Posterior cingulate gyrus (tissue), 11 donors: Measurements from ENCODE around the gene TSNAXIP1.
A peak's percentile ranks its signal among the peaks of the same experiment; 100 is the strongest.

Experiments
- DNase-seq, 10 donors: peaks; one replicate each; pipeline versions ENCODE4 v3.0.0 to v3.0.0-alpha.2; 2020 to 2021; ENCODE audit warnings: mixed read lengths in 3 of 10
- intact Hi-C: fragments of 100-400 bp; cut with DNase I; formaldehyde crosslinking; loops from one replicate; pipeline ENCODE4 v1.15.1; 2023

Gene TSNAXIP1

DNA sequence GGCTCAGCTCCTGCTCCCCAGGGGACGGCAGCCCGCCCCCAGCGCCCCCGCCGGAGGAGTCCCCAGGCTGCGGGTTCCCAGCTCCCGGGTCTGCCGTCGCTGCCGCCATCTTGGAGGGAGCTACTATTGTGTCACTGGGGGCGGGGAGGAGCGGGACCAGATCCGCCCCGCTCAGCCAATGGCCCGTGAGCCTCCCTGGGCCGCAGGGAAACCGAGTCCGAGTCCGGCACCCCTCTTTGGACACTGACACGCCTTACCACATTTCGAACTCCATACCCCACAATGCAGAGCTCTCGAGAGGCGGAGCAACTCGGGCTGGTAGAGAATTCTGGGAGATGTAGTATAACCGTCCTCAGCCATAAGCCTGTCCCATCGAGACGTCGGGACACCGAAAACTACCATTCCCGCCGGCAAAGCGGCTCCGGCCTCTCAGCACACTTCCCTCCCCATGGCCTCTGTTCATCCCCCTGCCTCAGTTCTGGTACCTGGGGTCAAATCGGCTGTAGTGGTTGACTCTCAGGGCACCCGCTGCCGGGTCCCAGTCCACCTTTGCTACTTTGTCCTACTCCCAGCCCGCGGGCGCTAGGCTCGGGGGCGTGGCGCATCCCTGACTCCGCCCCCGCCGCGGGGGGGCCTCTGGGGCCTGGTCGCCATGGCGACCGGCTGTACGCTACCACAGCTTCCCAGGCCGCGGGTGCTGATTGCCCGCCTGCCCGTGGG, at the start of gene TSNAXIP1, which contains the start of gene RANBP10:
TSS of gene TSNAXIP1 (plus strand) at position 462 of the 720 bp plus-strand sequence. CDS start 261 bp downstream, outside the sequence.
TSS of gene RANBP10 (minus strand) at position 133 of the 720 bp plus-strand sequence. CDS start at position 109, 24 bp downstream.
- intact Hi-C loops = loop anchor here (2.0 to 10.0 kb wide), 2 partner anchors 88 to 132 kb away; partner anchors contain the start of gene GFOD2
- peak; percentile 95 to 100 (median 98) for DNase-seq

GRCh38 chr16:67758006-67758405, 48.7 kb upstream of the TSNAXIP1 start:
- intact Hi-C loops = no loop called here
- peak in 1 of 10 donors; percentile 49 for DNase-seq

DNA sequence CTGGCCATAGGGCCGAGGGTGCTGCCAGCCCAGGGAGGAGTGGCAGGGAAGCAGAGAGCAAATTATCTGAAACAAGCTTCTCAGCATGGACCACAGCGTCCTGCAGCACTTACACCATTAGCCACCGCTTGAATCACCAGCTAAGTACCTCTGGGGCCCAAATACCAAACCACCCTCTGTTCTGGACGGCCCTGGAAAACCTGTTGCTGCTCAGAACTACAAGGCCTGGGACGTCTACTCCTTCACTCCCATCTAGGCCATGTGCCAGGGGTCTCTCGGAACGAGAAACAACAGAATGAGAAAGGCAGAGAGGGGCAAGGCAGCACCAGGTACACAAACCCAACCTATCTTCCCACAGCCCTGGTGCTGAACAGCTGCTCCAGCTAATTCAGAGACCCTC, 47.7 kb upstream of the TSNAXIP1 start:
- peak in 1 of 10 donors; percentile 22 for DNase-seq
- intact Hi-C loops = no loop called here

DNA sequence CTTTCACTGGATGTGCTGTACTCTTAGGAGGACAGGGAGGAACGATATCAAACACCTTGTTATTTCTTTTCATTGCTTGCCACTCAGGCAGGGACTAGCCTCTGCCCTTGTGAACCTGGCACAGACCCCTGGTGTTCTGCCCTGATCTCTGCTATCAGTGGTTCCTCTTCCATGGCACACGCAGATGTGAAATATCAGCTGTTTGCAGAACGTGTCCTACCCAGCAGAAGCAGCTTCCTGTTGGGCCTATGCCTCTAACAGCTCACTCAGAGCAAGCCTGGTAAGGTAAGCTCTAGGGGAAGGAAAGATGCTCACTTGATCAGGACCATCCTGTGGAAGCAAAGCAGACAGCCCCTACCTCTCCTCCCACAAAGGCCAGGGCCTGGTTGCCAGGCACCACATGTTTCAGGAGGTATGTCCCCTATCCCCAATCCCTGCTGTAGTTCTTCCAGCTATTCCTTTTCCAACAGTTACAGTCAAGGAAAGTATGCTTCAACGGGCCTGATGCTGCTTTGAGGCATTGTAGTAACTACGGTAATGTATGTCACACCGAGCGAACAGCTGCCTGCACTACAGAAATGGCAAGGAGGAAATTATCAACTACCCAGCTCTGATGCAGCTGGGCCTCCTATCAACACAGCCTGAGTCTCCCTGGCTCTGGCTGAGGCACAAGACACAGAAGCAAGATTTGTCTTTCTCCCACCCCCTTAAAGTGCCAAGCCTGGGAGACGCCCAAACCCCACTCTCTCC, 46.3 kb upstream of the TSNAXIP1 start:
- DNase-seq = peak in 3 of 10 donors; percentile 28 to 48 (median 29)
- intact Hi-C loops = no loop called here

DNA sequence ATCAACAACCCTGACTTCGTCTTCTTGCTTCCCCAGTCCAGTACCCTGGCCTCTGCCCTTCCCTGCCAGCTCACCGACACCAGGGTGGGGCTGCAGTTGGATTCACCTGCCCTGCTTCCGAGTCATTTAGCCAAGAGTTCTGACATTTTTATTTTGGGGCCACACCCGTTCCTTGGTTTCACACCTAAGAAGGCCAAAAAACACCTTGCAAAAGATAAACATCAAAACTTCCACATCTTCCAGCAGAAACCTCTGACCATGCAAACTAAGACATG, 45.8 kb upstream of the TSNAXIP1 start:
- intact Hi-C loops = no loop called here
- DNase-seq = peak in 1 of 10 donors; percentile 22

DNA sequence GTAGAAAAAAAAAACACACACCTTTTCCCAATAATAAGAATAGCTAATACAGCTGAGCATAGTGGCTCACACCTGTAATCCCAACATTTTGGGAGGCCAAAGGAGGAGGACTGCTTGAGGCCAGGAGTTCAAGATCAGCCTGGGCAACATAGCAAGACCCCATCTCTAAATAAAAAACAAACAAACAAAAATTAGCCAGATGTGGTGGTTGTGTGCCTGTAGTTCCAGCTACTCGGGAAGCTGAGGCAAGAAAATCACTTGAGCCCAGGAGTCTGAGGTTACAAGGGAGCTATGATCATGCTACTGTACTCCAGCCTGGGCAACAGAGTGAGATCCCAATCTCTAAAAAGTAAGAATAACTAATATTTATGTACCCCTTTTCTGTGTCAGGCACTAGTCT, 44.8 kb upstream of the TSNAXIP1 start:
- no peak for DNase-seq
- intact Hi-C loops = no loop called here

DNA sequence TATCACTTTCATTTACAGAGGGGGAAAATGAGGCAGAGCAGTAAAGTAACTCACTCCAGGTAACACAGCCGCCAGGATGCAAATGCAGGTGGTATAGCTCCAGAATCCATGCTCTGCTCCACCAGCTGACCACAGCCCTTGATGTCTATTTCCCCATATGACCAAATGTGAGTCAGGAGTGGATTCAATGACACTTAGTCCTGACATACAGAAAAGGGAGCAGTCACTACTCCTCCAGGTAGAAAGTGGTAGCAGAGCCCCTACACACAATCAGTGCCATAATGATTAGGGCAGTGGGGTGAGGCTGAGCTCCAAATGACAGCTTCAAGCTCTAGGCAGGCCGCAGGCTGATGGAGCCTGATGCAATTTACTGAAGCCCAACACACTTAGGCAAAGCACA, 44.3 kb upstream of the TSNAXIP1 start:
- intact Hi-C loops = no loop called here
- DNase-seq = peak in 1 of 10 donors; percentile 38

DNA sequence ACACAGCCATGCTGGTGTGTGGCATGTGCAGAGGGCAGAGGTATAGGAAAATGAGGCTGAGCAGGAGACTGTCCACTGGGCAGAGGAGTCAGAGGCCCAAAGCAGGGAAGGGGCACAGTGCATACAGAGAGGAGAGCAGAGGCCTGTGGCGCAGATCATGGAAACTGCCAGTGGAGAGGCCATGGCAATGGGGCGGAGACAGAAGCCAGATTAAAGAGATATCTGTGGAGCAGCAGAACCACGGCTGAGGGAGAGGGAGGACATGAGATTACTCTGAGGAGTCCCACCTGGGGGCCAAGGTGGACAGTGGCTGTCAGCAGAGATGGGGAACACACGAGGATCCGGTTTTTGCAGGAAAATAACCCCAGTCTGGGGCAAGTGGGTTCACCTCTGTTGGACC, 43.6 kb upstream of the TSNAXIP1 start:
- DNase-seq = peak in 1 of 10 donors; percentile 2
- intact Hi-C loops = no loop called here

DNA sequence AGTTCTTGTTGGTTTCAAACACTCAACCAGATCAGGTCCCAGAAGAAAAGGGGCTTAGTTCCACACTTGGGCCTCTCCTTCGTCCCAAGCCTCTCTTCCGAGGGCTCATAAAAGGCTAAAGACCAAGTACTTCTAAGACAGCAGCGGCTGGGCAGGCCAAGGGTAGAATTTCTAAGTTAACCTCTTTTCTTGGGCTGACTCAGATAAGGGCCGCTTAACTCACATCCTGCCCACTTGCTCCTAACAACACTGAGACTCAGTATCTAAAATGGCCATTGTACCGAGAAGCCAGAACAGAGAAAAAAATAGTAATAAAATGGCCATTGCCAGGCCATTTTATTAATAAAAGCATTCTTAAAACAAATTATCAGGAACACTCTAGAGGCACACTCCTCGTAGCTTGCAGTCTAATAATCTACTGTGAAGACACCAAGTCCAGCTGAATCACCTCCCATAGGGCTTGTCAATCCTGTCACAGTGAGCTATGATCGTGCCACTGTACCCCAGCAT, 42.5 kb upstream of the TSNAXIP1 start:
- peak in 1 of 10 donors; percentile 1 for DNase-seq
- intact Hi-C loops = no loop called here

- intact Hi-C loops = no loop called here
- peak in 2 of 10 donors; percentile 3 to 8 for DNase-seq
Measured at GRCh38 chr16:67766291-67766690, 40.4 kb upstream of the TSNAXIP1 start.

GRCh38 chr16:67767953-67768352, 38.7 kb upstream of the TSNAXIP1 start:
- peak in 2 of 10 donors; percentile 1 to 27 for DNase-seq
- intact Hi-C loops = no loop called here

GRCh38 chr16:67770346-67770991, 36.2 kb upstream of the TSNAXIP1 start:
- peak in 1 of 10 donors; percentile 12 for DNase-seq
- intact Hi-C loops = no loop called here

DNA sequence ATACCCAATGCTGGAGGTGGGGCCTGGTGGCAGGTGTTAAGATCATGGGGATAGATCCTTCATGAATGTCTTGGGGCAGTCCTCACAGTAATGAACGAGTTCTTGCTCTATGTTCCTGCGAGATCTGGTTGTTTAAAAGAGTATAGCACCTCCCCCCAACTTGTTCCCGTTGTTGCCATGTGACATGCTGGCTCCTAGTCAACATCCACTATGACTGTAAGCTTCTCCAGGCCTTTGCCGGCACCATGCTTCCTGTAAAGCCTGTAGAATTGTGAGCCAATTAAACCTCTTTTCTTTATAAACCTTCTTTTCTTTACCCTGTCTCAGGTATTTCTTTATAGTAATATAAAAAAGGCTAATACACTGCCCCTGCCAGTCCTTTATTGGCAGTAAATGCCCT, 33.6 kb upstream of the TSNAXIP1 start:
- intact Hi-C loops = no loop called here
- peak in 1 of 10 donors; percentile 5 for DNase-seq

GRCh38 chr16:67773569-67774456, 32.9 kb upstream of the TSNAXIP1 start:
- DNase-seq = peak in 1 of 10 donors; percentile 4
- intact Hi-C loops = no loop called here

GRCh38 chr16:67774457-67774853, 32.2 kb upstream of the TSNAXIP1 start:
- DNase-seq = peak in 1 of 10 donors; percentile 17
- intact Hi-C loops = no loop called here

GRCh38 chr16:67775273-67775672, 31.4 kb upstream of the TSNAXIP1 start:
- no peak for DNase-seq
- intact Hi-C loops = no loop called here

DNA sequence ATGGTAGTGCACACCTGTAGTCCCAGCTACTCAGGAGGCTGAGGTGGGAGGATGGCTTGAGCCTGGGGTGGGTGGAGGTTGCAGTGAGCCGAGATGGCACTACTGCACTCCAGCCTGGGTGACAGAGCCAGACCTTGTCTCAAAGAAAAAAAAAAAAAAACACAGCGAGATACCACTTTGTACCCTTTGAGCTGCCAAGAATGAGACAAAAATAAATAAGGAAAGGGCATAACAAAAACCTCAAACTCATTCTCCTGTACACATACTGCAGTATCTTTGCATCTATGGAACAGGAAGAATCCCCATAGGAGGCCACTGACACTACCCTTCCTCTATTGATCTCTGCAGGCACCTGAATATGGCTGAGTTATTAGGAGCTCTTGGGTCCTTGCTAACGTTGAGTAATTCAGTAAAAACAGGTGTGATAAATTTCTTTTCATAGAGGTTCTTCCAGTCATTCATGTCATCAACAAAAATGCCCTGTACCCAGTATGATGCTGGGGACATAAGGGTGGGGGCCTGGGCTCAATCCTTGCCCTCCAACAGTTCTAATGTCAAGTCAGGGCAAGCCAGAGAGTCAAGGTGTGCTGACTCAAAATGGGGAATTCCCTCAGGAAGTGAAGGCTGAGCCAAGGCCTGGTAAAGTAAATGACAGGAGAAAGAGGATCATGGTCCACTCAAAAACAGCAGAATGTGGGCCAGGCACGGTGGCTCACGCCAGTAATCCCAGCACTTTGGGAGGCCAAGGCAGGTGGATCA, 27.3 kb upstream of the TSNAXIP1 start:
- peak in 1 of 10 donors; percentile 4 for DNase-seq
- intact Hi-C loops = no loop called here

- DNase-seq = peak in 1 of 10 donors; percentile 56
- intact Hi-C loops = no loop called here
Measured at GRCh38 chr16:67780847-67781564, 25.7 kb upstream of the TSNAXIP1 start.

- no peak for DNase-seq
- intact Hi-C loops = no loop called here
Measured at GRCh38 chr16:67781565-67781921, 25.1 kb upstream of the TSNAXIP1 start.
